Measurements from ENCODE around the gene LRRTM4. TPM values are rescaled to one million over a fixed set of nuclear protein-coding genes. Genes with fewer than 3 reads are reported as not detected.

The LRRTM4 gene
- total RNA-seq, 3 donors from 2014 or later (not counting 1 experiment from before 2014, with no cell fraction given): not detected

DNA sequence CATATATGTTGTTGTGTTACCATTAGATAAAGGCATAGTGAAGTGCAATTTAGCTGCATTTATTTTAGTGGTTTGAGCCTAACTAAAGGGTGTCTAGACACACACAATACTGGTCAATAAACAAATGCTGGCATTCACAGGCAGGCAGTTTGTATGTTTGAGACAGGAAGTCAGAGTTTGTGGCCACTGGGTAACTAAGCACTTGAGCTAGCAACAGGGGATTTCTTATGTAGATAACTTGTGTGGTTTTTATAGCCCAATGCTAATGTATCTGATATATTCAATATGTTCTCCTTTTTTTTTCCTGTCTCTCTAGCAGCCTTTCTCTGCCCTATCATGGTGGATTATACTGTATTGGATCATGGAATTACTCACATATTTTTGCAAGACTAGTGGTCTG, 38.1 kb downstream of the LRRTM4 start:
- Mint-ChIP-seq H3K27ac (no peak overlapping the region), H3K36me3 (no peaks in the 10 kb centered on the region), H3K4me1 (no peaks in the 10 kb centered on the region), H3K27me3 (ENCODE audit: low read depth in 2 of 2) (no peaks in the 10 kb centered on the region), H3K9me3 (peaks cover 7 to 11% of the 10 kb centered on the region in 2 donors), H3K4me3 (no peak overlapping the region)
- H3K9me3 ChIP-seq (ENCODE audit: control insufficient read depth, insufficient read depth, low read length): peaks cover 9% of the 10 kb centered on the region
- TF ChIP-seq, protein P1, sequence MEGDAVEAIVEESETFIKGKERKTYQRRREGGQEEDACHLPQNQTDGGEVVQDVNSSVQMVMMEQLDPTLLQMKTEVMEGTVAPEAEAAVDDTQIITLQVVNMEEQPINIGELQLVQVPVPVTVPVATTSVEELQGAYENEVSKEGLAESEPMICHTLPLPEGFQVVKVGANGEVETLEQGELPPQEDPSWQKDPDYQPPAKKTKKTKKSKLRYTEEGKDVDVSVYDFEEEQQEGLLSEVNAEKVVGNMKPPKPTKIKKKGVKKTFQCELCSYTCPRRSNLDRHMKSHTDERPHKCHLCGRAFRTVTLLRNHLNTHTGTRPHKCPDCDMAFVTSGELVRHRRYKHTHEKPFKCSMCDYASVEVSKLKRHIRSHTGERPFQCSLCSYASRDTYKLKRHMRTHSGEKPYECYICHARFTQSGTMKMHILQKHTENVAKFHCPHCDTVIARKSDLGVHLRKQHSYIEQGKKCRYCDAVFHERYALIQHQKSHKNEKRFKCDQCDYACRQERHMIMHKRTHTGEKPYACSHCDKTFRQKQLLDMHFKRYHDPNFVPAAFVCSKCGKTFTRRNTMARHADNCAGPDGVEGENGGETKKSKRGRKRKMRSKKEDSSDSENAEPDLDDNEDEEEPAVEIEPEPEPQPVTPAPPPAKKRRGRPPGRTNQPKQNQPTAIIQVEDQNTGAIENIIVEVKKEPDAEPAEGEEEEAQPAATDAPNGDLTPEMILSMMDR (IDR thresholded peaks at IDR 0.05): no peak
- ATAC-seq (no peak), DNase-seq (no peak)
- H3K27ac ChIP-seq (ENCODE audit: low read length): no peak overlapping the region
- H3K27me3 ChIP-seq (ENCODE audit: control insufficient read depth, insufficient read depth, low read length): no peaks in the 10 kb centered on the region
- no peak overlapping the region for H3K4me3 ChIP-seq (ENCODE audit: low read length)
- H3K4me1 ChIP-seq (ENCODE audit: control insufficient read depth, insufficient read depth, low read length): no peaks in the 10 kb centered on the region
- intact Hi-C loops (cut with micrococcal nuclease): no loop called here
- no peaks in the 10 kb centered on the region for H3K36me3 ChIP-seq (ENCODE audit: control insufficient read depth, insufficient read depth, low read length)

DNA sequence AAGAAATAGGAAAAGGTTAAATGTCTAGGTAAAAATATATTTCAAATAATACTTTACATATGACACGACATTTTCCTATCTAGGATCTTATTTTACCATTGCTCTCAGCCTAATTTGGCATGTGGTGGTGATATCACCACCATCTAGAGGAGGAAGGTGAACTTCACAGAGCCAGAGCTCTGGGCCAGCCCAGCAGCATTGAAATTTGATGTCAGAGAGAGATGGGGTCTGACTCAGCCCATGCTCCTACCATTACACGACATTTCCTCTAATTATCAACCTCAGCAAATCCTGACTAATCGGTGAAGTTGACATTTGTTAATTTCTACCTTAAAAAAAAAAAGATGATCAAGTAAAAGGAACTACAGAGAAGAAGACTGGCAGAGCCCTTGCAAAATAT, 42.3 kb downstream of the LRRTM4 start:
- H3K4me3 Mint-ChIP-seq: no peak overlapping the region
- Histone ChIP-seq H3K4me3 (ENCODE audit: low read length) (no peak overlapping the region), H3K9me3 (ENCODE audit: control insufficient read depth, insufficient read depth, low read length) (no peaks in the 10 kb centered on the region), H3K27ac (ENCODE audit: low read length) (no peak overlapping the region), H3K4me1 (ENCODE audit: control insufficient read depth, insufficient read depth, low read length) (no peaks in the 10 kb centered on the region), H3K27me3 (ENCODE audit: control insufficient read depth, insufficient read depth, low read length) (no peaks in the 10 kb centered on the region), H3K36me3 (ENCODE audit: control insufficient read depth, insufficient read depth, low read length) (no peaks in the 10 kb centered on the region)
- no peak overlapping the region for H3K27ac Mint-ChIP-seq
- no peaks in the 10 kb centered on the region for H3K27me3 Mint-ChIP-seq (ENCODE audit: low read depth in 2 of 2)
- no peaks in the 10 kb centered on the region for H3K4me1 Mint-ChIP-seq
- no peak for DNase-seq
- H3K36me3 Mint-ChIP-seq: no peaks in the 10 kb centered on the region
- peaks cover 8 to 11% of the 10 kb centered on the region in 2 donors for H3K9me3 Mint-ChIP-seq
- WGBS (ENCODE audit: insufficient coverage): 80% methylated on average over 1 of the region's 3 CpGs
- ATAC-seq: no peak
- intact Hi-C loops (cut with micrococcal nuclease): no loop called here
- TF ChIP-seq, protein P1 (IDR thresholded peaks at IDR 0.05): no peak

DNA sequence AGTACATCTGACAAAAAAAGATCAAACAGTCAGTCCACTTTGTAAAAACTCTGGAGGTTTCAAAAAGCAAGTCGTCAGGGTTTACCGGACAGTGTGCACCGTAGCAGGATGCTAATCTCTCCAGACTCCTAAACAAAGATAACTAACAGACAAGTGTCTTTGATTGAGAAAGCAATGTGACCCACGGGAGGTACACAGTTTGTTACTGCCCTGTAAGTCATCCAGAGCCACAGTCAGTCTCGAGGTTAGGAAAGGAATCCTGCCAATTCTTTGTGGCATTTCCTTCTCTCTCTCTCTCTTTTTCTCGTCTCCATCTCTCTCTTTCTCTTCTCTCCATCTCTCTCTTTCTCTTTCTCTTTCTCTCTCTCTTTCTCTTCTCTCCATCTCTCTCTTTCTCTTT, 42.8 kb downstream of the LRRTM4 start:
- H3K27ac Mint-ChIP-seq: no peak overlapping the region
- H3K36me3 Mint-ChIP-seq: no peaks in the 10 kb centered on the region
- DNase-seq: no peak
- TF ChIP-seq, protein P1 (IDR thresholded peaks at IDR 0.05): no peak
- 71% methylated on average over 6 of the region's 6 CpGs for WGBS (ENCODE audit: insufficient coverage)
- H3K27me3 Mint-ChIP-seq (ENCODE audit: low read depth in 2 of 2): no peaks in the 10 kb centered on the region
- H3K4me1 Mint-ChIP-seq: no peaks in the 10 kb centered on the region
- no peaks in the 10 kb centered on the region for H3K36me3 ChIP-seq (ENCODE audit: control insufficient read depth, insufficient read depth, low read length)
- H3K4me1 ChIP-seq (ENCODE audit: control insufficient read depth, insufficient read depth, low read length): no peaks in the 10 kb centered on the region
- no peak overlapping the region for H3K4me3 Mint-ChIP-seq
- no peak overlapping the region for H3K4me3 ChIP-seq (ENCODE audit: low read length)
- ATAC-seq: no peak
- peaks cover 8 to 11% of the 10 kb centered on the region in 2 donors for H3K9me3 Mint-ChIP-seq
- H3K27ac ChIP-seq (ENCODE audit: low read length): no peak overlapping the region
- intact Hi-C loops (cut with micrococcal nuclease): no loop called here
- H3K27me3 ChIP-seq (ENCODE audit: control insufficient read depth, insufficient read depth, low read length): no peaks in the 10 kb centered on the region
- no peaks in the 10 kb centered on the region for H3K9me3 ChIP-seq (ENCODE audit: control insufficient read depth, insufficient read depth, low read length)

- Histone ChIP-seq H3K27me3 (ENCODE audit: control insufficient read depth, insufficient read depth, low read length) (no peaks in the 10 kb centered on the region), H3K9me3 (ENCODE audit: control insufficient read depth, insufficient read depth, low read length) (peaks cover 4% of the 10 kb centered on the region), H3K36me3 (ENCODE audit: control insufficient read depth, insufficient read depth, low read length) (no peaks in the 10 kb centered on the region), H3K4me1 (ENCODE audit: control insufficient read depth, insufficient read depth, low read length) (no peaks in the 10 kb centered on the region), H3K4me3 (ENCODE audit: low read length) (no peak overlapping the region), H3K27ac (ENCODE audit: low read length) (no peak overlapping the region)
- Mint-ChIP-seq H3K4me1 (no peaks in the 10 kb centered on the region), H3K27ac (no peak overlapping the region), H3K9me3 (peaks cover 13 to 22% of the 10 kb centered on the region in 2 donors), H3K36me3 (peaks cover 5% of the 10 kb centered on the region), H3K27me3 (ENCODE audit: low read depth in 2 of 2) (no peaks in the 10 kb centered on the region), H3K4me3 (no peak overlapping the region)
- DNase-seq (no peak), ATAC-seq (no peak)
- WGBS (ENCODE audit: insufficient coverage): 72% methylated on average over 3 of the region's 3 CpGs
- TF ChIP-seq, protein P1 (IDR thresholded peaks at IDR 0.05): no peak
- intact Hi-C loops (cut with micrococcal nuclease): no loop called here
Measured at GRCh38 chr2:77470096-77470495, 52.1 kb downstream of the LRRTM4 start.

Data from natural killer cell (primary cell).